GM12874 (cell line): ENCODE results near the gene PIK3AP1.

Experiments
- TF ChIP-seq, protein P1 (sequence below): IDR thresholded peaks from 2 replicates; pipeline ENCODE4 v1.5.1; 2011; ENCODE audit warnings: low read depth, mild to moderate bottlenecking, control low read depth, low read length, moderate library complexity; ENCODE audit not compliant: insufficient read depth

Gene PIK3AP1

DNA sequence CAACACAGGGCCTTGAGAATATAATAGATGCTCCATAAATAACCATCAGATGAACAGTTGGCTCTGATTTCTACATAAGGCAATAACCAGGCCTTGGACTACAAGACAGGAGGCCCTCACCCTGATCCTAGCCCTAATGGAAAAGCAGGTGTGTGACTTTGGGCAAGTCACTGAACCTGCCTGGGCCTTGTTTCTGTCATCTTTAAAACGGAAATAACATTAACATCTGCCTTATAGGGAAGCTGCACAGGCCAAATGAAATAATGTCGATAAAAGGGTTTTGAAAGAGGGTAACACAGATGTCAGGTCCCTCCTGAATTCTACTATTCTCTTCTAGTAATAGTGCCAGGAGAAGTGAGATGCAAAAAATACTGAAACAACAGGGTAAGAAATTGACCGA is 20.7 kb downstream of the PIK3AP1 start:
- TF ChIP-seq, protein P1, sequence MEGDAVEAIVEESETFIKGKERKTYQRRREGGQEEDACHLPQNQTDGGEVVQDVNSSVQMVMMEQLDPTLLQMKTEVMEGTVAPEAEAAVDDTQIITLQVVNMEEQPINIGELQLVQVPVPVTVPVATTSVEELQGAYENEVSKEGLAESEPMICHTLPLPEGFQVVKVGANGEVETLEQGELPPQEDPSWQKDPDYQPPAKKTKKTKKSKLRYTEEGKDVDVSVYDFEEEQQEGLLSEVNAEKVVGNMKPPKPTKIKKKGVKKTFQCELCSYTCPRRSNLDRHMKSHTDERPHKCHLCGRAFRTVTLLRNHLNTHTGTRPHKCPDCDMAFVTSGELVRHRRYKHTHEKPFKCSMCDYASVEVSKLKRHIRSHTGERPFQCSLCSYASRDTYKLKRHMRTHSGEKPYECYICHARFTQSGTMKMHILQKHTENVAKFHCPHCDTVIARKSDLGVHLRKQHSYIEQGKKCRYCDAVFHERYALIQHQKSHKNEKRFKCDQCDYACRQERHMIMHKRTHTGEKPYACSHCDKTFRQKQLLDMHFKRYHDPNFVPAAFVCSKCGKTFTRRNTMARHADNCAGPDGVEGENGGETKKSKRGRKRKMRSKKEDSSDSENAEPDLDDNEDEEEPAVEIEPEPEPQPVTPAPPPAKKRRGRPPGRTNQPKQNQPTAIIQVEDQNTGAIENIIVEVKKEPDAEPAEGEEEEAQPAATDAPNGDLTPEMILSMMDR = no peak

GRCh38 chr10:96697438-96697837 is 22.9 kb downstream of the PIK3AP1 start:
- TF ChIP-seq, protein P1 = no peak

- TF ChIP-seq, protein P1 = no peak
Measured at GRCh38 chr10:96696845-96697425, 23.4 kb downstream of the PIK3AP1 start.

GRCh38 chr10:96695975-96696634 is 24.2 kb downstream of the PIK3AP1 start:
- TF ChIP-seq, protein P1 = no peak

DNA sequence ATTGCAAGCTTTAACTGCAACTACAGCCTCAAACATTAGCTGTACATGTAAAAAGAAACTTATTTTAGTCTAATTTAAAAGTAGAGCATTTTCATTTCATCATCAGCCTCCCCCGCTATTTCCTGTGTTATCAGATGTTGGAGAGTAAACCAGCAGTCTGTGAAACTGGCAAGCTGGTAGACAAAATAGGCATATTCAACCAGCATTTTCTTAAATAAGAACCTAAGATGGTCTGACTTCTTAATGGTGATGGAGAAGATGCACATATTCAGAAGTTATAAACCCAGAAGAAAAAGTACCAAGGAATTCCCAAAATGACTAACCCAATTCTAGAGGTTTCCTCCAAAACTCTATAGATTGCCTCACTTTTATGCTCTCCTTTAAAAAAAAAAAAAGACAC is 24.9 kb downstream of the PIK3AP1 start:
- TF ChIP-seq, protein P1 = no peak

GRCh38 chr10:96693431-96693830 is 26.9 kb downstream of the PIK3AP1 start:
- TF ChIP-seq, protein P1 = no peak

DNA sequence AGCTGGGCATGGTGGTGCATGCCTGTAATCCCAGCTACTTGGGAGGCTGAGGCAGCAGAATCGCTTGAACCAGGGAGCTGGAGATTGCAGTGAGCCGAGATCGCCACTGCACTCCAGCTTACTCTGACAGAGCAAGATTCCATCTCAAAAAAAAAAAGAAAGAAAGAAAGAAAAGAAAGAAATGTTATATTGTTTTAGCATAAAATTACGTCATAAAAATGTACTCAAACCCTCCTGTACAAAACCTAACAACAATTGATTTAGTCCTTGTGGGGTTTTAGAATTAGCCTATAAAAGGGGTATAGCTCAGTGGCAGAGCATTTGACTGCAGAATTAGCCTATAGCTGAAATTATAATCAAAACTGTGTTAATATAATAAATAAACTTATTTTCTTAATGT is 27.9 kb downstream of the PIK3AP1 start:
- TF ChIP-seq, protein P1 = no peak
